HG03342 (cell line): ENCODE results near the gene VMAC.
A peak's percentile ranks its signal among the peaks of the same experiment; 100 is the strongest.

Experiments used
- ATAC-seq: cut with Tn5 transposase; IDR thresholded peaks from one replicate; pipeline ENCODE4 v1.9.1; 2021; ENCODE audit warnings: mild to moderate bottlenecking, moderate library complexity; ENCODE audit not compliant: unreplicated experiment

The VMAC gene

DNA sequence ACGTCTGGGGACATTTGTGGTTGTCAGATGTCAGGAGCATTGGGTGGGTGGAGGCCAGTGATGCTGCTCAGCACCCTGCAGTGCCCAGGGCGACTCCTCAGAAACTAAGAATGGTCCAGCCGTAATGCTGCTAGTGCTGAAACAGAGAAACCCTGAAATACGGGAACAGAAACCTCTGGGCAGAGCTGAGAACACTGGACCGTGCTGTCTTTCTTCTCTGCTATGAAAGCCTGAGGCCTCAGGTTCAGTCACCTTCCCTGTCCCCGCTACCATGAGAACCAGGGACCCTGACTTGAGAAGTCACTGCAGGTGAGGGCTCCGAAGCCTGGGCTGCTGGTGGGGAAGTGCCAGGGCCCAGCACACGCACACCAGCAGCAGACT, 22.8 kb downstream of the VMAC start:
- ATAC-seq = peak; percentile 57

DNA sequence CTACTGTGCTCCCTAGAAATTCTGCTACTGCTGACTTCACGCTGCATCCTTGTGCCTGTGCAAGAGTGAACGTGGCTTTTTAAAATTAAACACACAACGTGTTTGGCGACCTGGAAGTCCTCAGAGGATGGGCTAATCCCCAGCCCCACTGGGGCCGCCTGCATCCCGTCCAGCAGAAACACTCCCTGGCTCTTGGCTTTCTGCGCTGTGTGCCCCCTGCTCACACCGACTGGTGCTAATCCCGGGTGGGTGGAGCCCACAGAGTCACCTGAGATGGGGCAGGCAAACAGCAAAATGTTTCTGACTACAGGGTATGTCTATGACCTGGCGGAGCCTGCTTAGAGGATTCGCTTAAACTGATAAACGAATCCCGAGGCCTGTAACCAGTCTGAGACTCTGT, 24.5 kb downstream of the VMAC start:
- no peak for ATAC-seq

DNA sequence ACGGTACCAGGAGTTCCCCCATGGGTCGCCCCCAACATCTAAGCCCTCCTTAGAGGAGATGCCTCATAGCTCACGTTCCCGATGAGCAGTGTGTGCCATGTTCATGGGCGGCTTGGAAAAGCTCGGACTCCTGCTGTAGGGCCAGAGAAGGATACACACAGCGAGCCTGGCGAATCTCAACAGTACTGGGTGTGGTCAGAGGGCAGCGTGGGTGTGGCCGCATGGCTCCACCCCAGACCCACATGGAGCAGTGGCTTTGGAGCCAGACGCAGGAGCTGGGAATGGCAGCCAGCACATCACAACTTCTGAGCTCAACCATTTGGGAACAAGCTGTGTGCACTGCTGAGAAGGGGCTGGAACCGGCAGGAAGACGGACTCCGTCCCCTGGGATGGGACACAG, 25.0 kb downstream of the VMAC start:
- ATAC-seq = no peak

DNA sequence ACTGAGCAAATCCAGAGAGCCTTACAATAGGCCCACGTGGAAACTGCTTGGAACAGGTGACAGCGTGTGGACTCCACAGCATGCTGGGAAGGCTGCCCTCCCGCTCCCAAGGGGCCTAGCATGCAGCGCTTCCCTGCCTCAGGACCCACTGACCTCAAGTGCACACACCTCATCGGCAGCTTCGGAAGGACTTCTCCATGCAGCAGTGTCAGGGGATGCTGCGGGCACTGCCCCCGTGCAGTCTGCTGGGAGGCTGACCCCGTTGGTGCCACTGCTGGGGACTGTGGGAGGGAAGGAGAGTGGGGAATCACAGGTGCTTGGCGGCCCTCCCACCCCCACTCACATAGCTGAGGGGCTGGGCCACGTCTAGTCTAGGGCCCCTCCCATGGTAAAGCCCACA, 26.6 kb downstream of the VMAC start:
- ATAC-seq = no peak

DNA sequence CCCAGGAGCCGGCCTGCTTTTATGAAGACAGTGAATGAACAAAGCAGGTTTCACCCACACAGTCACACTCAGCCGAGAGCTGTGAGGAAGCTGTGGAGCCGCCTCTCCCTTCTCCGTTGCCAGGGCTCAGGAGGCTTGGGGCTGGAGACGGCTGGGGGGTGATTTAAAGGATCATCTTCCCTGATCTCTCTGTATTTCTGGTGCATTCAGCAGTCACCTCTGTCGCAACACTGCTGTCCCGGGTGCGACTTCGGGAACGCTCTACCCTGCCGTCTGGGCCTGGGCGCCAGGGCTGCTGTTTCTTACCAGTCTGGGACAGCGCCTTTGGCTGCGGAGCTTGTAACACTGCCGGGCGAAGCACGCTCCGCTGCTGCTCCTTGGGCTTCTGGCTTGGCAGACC, 27.5 kb downstream of the VMAC start:
- ATAC-seq = no peak

DNA sequence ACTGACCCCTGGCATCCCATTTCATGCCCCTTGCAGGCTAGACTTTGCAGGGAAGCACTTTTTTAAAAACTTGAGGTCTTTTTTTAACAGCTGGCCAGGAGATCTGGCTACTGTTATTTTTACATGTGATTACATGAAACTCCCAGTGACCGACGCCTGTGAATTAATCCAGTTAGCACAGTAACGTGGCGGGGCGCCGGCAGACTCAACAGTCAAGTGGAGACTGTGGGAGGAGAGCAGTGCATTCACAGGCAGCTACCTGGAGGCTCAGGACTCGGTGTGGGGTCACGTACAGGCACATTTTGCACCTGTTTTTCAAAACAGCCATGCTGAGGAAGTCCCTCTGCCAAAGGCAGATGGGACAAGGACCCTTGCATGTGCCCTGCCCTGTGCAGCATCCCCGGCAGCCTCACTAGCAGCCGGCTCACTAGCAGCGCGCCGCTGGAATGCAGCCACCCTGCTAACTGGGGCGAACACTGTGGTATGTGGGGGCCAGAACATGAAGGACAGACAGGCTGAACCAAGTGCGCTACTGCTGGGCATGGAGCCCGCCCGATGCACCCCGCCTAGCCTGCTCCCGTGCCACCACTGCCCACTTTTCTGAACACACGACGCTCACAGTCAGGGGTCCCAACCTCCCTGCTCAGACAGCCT, 28.1 kb downstream of the VMAC start:
- no peak for ATAC-seq

DNA sequence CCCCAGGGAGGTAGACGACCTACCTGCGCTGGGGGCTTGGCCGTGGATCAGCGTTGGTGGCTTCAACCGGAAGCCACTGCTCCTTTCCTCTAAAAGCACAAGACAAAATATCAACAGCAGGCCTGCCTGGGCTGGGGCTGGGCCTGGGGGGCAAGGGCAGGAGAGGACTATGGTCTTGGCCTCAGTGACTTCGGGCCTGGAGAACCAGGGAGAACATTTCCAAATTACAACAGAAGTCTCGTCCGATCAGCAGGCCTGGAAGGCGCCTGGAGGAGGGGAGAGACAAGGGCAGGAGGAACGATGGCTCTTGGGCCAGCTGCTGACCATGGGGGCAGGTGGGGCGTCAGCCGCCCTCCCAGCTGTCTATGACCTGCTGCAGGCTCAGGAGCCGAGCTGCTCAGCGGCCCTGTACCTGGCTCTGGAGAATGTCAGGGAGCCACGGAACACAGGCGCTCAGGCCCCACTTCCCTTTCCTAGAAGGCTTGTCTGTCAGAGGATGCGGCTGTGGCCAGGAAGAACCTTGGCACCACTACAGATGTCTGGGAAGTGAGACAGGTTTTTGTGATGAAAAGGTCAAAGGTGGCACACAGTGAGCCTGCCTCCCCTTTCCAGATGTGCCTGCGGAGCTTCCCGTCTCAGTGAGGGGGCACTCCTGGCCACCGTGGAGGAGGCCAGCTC, 28.9 kb downstream of the VMAC start:
- ATAC-seq = no peak

DNA sequence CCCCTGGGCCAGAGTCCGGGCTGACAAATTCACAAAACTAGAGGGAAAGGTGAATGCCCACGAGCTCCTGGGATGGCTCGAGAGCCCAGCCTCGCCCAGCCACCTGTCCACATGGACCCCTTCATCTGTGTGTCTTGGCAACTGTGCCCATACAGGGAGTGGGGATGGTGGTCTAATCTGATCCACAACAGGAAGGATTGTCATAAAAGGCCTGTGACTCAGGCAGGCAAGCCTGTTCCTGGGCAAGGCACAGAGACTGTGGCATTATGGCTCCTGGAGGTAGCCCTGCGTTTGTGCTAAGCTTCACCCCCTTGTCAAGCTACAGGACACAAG, 29.4 kb downstream of the VMAC start:
- no peak for ATAC-seq

DNA sequence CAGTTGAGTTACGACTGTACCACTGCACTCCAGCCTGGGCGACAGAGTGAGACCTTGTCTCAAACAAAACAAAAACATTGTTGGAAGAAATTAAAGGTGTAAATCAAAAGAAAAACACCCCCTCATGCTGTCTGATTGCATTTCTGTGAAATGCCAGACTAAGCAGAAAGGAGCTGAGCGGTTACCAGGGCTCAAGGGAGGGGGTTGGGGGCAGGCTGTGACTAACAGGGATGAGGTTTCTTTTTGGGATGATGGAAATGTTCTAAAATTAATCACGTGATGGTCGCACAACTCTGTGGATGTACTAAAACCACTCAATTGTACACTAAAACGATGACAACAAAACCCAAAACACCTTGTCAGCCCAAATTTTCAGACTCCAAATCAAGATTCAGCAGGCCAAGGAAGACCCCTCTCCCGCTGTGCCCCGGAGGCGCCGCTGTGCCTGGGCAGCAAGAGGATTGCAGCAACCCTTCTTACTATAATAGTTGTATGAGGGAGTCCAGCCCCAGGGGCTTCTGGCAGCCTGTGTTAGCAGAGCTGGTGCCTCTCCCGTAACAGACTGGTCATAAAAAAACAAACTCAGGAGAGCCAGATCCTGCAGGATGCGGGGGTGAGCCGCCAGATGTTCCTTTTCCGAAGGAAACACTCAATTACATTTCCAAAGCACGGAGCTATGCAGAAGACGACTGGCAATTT, 30.3 kb downstream of the VMAC start:
- ATAC-seq = no peak

DNA sequence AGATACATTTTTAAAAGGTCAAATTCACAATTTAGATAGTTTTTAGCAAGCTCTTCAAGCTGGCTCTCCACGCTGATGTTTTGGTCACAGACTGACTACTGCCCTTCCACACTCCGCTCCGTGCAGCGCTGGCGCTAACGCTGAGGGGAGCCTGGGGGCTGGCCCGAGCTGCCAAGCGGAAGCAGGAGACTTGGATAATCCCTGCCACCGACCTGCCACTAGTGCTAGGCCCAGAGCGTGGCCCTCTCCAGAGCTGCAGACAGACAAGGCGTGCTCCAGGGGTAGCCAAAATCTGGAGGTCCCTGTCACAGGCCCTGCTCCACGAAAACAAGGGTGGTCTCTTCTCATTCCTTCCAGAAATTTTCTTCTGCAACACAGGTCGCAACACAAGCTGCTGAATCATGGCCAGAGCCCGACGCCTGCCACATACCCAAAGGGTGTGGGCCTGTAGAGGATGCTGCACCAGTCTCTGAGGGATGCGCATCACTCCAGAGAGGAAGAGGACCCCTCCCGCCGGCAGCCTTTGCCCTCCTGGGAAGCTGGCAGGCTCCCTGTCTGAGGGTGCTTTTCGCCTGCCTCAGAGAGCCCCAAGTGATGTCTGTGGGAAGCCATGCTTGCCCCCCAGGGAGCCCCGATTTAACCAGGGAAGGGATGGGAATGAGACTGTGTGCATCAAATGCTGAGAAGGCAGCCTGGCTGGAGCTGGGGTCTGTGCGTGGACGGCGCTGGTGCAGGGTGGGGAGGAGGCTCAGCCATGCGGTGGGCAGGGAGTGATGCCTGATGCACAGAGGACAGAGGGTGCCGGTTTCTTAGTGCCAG, 31.0 kb downstream of the VMAC start:
- ATAC-seq = no peak

DNA sequence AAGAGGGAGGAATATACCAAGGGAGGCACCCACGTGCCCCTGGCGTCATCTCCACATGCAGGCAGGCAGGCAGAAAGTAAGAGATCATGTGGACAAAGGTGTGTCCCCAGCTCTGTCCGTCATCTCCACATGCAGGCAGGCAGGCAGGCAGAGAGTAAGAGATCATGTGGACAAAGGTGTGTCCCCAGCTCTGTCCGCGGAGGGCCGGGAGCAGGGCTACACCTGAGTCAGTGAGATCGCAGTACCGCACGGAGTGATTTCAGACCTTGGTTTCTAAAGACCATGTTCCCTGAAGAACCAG, 31.6 kb downstream of the VMAC start:
- no peak for ATAC-seq

DNA sequence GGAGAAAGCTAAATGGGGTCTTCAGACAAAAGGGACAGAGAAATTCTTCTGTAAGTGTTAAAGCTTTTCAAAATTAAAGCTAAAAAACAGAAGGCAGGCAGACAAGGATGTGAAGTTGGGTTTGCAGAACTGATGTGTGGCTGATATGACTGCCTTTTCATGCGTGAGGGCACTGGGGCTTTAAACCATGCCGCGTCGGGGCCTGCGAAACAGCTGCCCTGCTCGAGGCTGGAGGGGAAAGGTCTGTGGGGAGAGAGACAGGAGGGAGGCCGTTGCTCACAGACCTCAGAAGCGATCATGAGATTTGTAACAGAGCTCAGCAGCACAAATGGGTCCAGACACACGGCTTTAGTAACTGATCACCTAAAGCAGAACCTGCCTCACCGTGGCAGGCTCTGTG, 32.9 kb downstream of the VMAC start:
- ATAC-seq = no peak

DNA sequence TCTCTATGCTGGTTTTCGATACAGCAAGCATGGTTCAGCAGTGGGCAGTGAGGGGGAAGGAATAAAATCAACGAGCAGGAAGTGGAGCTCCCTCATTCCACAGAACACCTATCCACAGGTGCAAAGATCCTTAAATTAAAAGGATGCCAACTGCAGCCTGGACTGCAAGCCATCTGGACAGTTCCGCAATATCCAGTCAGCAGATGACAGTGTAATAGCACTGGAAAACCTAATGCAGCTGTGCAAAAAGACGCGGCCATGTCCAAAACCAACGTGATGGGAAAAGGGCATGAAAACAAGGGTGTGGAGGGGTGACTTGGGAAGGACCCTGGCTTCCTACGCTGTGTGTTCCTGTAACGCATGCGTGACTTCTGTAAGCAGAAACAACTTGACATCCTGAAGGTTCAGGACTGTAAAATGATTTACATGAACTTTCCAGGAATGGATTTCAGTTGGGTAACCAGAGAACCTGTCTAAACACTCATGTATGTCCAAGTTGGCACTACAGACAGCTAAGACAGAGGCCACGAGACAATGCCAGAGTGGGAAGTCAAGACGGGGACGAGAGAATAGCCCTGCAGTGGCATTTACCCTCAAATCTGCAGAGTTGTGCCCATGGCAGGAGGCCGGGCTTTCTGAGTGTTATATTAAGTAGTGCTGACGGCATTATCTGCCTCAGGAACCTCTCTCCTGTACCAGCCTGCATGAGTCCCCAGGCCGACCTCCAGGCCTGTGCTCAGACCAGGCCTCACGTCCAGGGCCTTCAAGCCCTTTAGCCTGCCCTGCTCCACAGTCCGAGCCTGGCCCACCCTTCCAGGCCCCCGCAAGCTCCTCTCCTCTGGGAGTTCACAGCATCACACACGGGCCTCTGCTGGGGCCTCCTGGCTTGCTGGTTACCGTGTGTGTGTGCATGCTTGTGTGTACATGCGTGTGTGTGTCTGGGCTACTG, 35.9 kb downstream of the VMAC start:
- ATAC-seq = no peak

DNA sequence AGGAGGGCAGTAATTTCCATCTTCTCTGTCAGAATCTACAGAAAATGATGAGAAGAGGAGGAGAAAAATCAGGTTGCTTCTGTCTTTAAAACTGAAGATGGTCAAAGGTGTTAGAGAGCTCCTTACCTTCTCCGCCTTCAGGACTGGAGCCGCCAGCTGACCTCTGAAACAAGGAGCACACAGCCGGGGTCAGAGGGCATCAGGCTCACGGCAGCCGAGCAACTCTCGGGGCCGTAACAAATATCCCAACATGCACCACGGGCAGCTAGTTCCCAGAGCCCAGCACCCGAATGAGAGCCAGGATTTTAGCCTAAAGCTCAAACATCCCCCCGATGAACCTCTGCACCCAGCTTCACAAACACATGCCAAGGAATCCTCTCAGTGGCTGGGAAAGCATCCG, 37.0 kb downstream of the VMAC start:
- no peak for ATAC-seq

DNA sequence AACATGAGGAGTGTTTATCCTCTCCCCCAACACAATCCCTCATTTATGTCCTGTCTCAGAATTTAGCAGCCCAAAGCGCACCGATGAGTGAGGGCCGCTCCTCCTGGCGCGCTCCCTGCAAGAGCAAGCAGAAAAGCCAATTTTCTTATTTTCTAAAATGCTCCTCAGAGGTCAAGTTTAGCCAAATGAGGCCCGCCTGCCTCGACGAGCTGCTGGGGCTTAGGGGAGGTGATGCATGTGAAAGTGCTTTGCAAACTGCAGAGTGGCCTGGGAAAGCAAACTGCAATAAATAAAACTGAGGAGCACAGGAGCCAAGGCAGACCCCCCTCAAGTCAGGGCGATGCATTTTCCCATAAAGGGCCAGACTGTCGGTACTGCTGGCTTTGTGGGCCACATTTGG, 38.4 kb downstream of the VMAC start:
- ATAC-seq = no peak

DNA sequence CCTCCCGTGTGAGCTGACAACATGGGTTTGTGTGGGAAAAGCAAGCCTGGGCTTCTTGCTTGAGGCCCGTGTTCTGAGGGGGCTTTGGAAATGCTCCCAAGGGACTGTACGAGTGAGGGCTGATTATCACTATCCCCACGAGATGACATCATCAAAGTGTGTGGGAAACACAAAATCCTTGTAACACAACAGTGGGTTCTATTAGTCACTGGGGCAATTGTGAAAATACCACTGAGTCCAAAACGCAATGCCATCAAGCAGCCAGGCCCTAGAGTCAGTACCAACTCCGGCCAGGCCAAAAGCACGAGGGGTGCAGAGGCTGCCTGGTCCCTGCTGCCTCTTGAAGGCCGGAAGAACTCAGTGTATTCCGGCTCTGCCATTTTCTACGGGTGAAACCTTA, 39.0 kb downstream of the VMAC start:
- ATAC-seq = no peak

DNA sequence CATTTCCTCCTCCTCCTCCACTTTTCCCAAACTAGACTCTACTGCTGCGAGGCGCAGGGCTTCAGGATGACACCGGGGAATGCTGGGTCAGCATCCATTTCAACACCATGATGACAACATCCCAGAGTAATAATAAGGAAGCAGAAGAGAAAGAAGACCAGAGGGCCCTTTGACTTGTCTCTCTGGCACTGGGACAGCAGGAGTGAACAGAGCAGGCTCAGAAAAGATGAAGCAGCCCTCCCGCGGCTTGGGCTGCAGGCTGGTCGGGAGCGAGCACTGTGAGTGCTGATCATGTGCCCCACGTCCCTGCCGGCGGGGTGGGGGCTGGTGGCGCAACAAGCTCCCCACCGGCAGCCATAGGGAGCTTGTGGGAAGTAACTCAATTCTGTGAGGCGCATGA, 42.8 kb downstream of the VMAC start:
- ATAC-seq = no peak

DNA sequence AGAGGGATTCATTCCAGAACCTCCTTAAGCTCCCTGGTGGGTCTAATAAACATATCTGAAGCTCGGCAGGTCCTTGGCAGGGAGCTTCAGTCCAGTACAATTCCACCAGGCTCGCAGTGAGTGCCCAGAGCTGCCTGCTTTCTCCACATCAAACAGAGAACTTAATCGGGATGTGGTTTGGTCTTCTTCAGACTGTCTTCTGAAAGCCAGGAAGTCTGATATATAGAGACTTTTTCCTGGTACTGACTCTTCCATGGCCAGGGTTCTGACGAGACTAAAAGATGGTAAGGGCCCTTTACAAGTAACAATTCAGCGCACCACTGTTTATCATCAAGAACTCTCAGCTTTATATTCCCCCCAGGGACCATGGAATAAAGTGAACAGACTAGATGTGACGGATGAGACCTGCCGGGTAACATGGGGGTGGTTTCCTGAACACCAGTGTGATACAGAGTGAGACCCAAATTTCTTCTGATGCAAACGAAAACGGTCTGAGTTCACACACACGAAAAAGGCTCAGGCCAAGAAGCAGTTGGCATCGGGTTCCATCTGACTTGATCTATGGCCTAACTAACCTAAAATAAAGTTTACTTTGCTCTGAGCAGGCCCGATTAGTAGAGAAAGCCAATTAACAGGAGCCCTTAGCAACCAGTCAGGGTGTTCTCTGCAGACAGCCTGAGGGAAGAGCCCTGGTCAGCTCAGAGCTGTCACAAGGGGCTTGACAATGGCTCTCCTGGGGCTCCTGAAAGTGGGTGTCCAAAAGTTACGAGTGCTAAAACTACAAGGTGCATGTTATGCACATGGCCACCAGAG, 44.3 kb downstream of the VMAC start:
- no peak for ATAC-seq

DNA sequence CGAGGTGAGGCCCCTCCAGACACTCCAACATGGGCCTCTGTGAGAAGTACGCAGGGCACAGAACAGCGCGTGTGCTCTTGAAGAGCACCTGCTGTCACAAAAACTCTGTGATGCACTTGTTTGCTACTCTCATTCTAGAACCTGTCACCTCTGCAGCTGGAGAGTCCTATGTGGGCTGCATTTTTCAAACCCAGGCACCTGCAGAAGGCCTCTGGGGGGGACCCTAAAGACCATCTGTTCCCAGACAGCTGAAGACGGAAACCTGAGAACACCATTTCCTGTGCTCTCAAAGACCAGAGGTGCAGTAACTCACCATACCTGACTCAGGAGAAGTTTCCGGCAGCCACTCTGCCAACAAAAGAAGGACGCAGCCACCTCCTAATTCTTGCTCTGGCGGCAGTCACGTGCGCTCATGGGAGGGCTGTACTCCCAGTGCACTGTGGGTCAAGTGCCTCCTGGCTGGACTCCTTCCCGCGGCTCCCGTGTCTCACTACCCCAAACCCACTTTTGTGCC, 45.2 kb downstream of the VMAC start:
- no peak for ATAC-seq

DNA sequence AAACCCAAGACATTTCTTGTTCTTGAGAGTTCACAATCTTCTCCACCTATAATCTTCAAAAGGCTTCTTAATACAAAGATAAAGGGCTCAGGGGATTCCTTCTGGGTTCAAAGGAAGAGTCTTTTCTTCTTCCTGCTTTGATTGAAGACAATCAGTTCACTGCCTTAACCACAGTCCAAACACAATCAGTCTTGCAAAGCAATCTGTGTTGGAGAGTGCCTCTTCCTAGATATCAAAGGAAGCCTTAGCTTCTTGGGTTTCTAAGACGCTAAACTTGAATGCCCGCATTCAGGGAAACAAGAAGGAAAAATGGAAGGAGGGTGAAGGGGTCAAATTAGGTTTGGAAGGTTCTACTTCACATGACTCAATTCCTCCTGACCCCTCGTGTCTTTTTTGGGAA, 46.1 kb downstream of the VMAC start:
- no peak for ATAC-seq
